A549 (cell line): ENCODE data around the gene NEDD4L. TPM values are rescaled to one million over a fixed set of nuclear protein-coding genes. Genes with fewer than 3 reads are reported as not detected.
A peak's percentile ranks its signal among the peaks of the same experiment; 100 is the strongest.

Experiments
- ATAC-seq, 2 experiments: fragments of 200-7000 bp in 1 of 2; fragments of >200 bp in 1 of 2; cut with Nextera tagmentation in 1 of 2; cut with Tn5 transposase in 1 of 2; 3 replicates each; pipeline versions ENCODE4 v1.8.0 to v1.9.1; 2018 to 2020; ENCODE audit warnings: mild to moderate bottlenecking in 1 of 2, moderate library complexity in 1 of 2
- CTCF ChIA-PET: fragments of 300-600 bp; sonication (Branson Sonifier 250); formaldehyde crosslinking; extraction: SDS; loops from one replicate; lab custom pipeline; 2021; ENCODE audit warnings: antibody characterized with exemption, inconsistent platforms; lab: Yijun Ruan, JAX
- POLR2A ChIA-PET: fragments of 350-600 bp; formaldehyde crosslinking; extraction: SDS; loops from one replicate; lab custom pipeline; 2021; ENCODE audit warnings: antibody characterized with exemption, inconsistent platforms; lab: Yijun Ruan, JAX
- DNase-seq, 2 experiments: peaks; one replicate each; pipeline versions ENCODE4 v3.0.0 to v3.0.0-alpha.2; 2011 to 2016; ENCODE audit warnings: low read depth in 1 of 2, low spot score in 1 of 2
- FAIRE-seq: peaks from 2 replicates; lab custom pipeline; 2011; peaks lifted over from hg19 to GRCh38; lab: Jason Lieb, UNC
- H3K27ac ChIP-seq, 2 experiments: fragments of >200 bp; sonication (Bioruptor Twin); formaldehyde crosslinking; 3 replicates each; pipeline ENCODE4 v1.5.1; 2016 to 2017
- H3K4me1 ChIP-seq: fragments of >200 bp; sonication (Bioruptor Twin); formaldehyde crosslinking; 3 replicates; pipeline ENCODE4 v1.6.1; 2016
- H3K4me2 ChIP-seq: fragments of >200 bp; sonication (Bioruptor Twin); formaldehyde crosslinking; 3 replicates; pipeline ENCODE4 v1.6.1; 2016
- H3K4me3 ChIP-seq: fragments of >200 bp; sonication (Bioruptor Twin); formaldehyde crosslinking; 3 replicates; pipeline ENCODE4 v1.5.1; 2016
- H3K9me3 ChIP-seq: fragments of >200 bp; sonication (Bioruptor Twin); formaldehyde crosslinking; 3 replicates; pipeline ENCODE4 v1.6.1; 2016
- EHF ChIP-seq: fragments of 250-450 bp; sonication (Bioruptor Pico); IDR thresholded peaks from 2 replicates; pipeline ENCODE4 v1.5.0; 2020; ENCODE audit warnings: mild to moderate bottlenecking
- ESRRA ChIP-seq: fragments of 150-350 bp; IDR thresholded peaks from 2 replicates; pipeline ENCODE4 v1.6.1; 2014; ENCODE audit warnings: mild to moderate bottlenecking, low read length, borderline replicate concordance
- FOSL2 ChIP-seq, 2 experiments: fragments of 450-650 bp in 1 of 2; fragments of >200 bp in 1 of 2; sonication (Bioruptor Twin) in 1 of 2; formaldehyde crosslinking; IDR thresholded peaks; 2 replicates each; pipeline versions ENCODE4 v1.5.0 to v1.6.1; 2016 to 2020; ENCODE audit warnings: mild to moderate bottlenecking in 1 of 2, moderate library complexity in 1 of 2
- HDAC2 ChIP-seq: fragments of 200-600 bp; sonication (generic); IDR thresholded peaks from 2 replicates; pipeline ENCODE4 v1.6.1; 2016
- JUN ChIP-seq, 2 experiments: fragments of >200 bp; sonication (Bioruptor Twin); formaldehyde crosslinking; IDR thresholded peaks; 2 replicates in 1 of 2; 3 replicates in 1 of 2; pipeline ENCODE4 v1.6.1; 2016 to 2017
- KDM5A ChIP-seq: fragments of 200-600 bp; sonication (generic); IDR thresholded peaks from 2 replicates; pipeline ENCODE4 v1.6.1; 2016; ENCODE audit warnings: antibody characterized with exemption, mild to moderate bottlenecking
- MYC ChIP-seq: IDR thresholded peaks from 2 replicates; pipeline ENCODE4 v1.6.1; 2012; ENCODE audit warnings: mild to moderate bottlenecking, inconsistent platforms, low read length, improper control_type of control experiment, borderline replicate concordance
- POLR2AphosphoS2 ChIP-seq: conservative IDR thresholded peaks from 2 replicates; pipeline ENCODE4 v1.6.1; 2012; ENCODE audit warnings: low read length, improper control_type of control experiment, inconsistent platforms
- RNF2 ChIP-seq: fragments of 200-600 bp; sonication (generic); IDR thresholded peaks from 2 replicates; pipeline ENCODE4 v1.6.1; 2016; ENCODE audit warnings: low read depth, mild to moderate bottlenecking, antibody characterized with exemption, moderate library complexity, borderline replicate concordance
- SMC3 ChIP-seq: fragments of >200 bp; sonication (Bioruptor Twin); formaldehyde crosslinking; IDR thresholded peaks from 3 replicates; pipeline ENCODE4 v1.6.1; 2018; ENCODE audit warnings: inconsistent platforms
- SREBF2 ChIP-seq: fragments of 450-650 bp; IDR thresholded peaks from 2 replicates; pipeline ENCODE4 v1.6.1; 2014; ENCODE audit warnings: mild to moderate bottlenecking, moderate library complexity
- ZNF302 ChIP-seq: fragments of 250-450 bp; sonication (Bioruptor Pico); IDR thresholded peaks from 2 replicates; pipeline ENCODE4 v1.9.0; 2021; ENCODE audit warnings: inconsistent platforms, mild to moderate bottlenecking, moderate library complexity
- WGBS: methylation state at CpG from one replicate; pipeline ENCODE4 v1.1.6; 2017; ENCODE audit errors: missing lambda C conversion rate; 5-methylcytosine and 5-hydroxymethylcytosine counted together
- polyA plus RNA-seq, 4 experiments: library from polyadenylated mRNA; depleted of rRNA in 3 of 4; stranded (reverse); fragments of >200 nt; fragmentation: RNase III in 1 of 4; extraction: RNeasy Plus Mini Kit Qiagen cat#74134 plus additional on column Dnase treatment in 1 of 4; gene quantifications; 2 replicates in 3 of 4; 3 replicates in 1 of 4; pipeline ENCODE4 v1.2.3, GENCODE V29; 2011 to 2017
- TF ChIP-seq, protein P1 (sequence below): IDR thresholded peaks from 2 replicates; pipeline ENCODE4 v1.6.1; 2012; ENCODE audit warnings: low read depth, borderline replicate concordance
- TF ChIP-seq, protein P2 (sequence below): IDR thresholded peaks from 2 replicates; pipeline ENCODE4 v1.6.1; 2012
- TF ChIP-seq, protein P3 (sequence below): fragments of 250-450 bp; sonication (Bioruptor Pico); IDR thresholded peaks from 2 replicates; pipeline ENCODE4 v1.5.0; 2021; ENCODE audit warnings: mild to moderate bottlenecking, moderate library complexity, borderline replicate concordance
- TF ChIP-seq, protein P4 (sequence below): fragments of 250-450 bp; sonication (Bioruptor Pico); IDR thresholded peaks from 2 replicates; pipeline ENCODE4 v1.5.0; 2020; ENCODE audit warnings: low read depth, mild to moderate bottlenecking, moderate library complexity

NEDD4L gene
- polyA plus RNA-seq, 2 of the 4 experiments (the other 2 are of a cell fraction): 18.0 to 36.5 TPM

DNA sequence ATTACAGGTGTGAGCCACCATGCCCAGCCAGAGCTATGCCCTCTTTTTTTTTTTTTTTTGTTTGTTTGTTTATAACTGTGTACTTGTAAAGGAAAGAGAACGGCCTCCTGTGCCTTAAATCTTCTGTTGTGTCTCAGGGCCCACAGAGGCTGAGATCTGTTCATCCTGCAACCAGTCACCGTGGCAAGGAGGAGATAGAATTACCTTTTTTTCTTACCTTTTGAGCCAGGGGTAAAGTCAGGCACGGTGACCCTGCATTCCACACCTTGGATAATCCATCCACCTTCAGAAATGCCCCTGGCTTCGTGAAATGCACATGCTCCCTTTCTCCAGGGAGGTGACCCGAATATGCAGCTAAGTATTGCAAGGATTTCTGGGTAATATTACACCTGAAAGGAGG, 12.8 kb downstream of the NEDD4L start:
- peaks cover 32% of the 10 kb centered on the region for H3K4me1 ChIP-seq

DNA sequence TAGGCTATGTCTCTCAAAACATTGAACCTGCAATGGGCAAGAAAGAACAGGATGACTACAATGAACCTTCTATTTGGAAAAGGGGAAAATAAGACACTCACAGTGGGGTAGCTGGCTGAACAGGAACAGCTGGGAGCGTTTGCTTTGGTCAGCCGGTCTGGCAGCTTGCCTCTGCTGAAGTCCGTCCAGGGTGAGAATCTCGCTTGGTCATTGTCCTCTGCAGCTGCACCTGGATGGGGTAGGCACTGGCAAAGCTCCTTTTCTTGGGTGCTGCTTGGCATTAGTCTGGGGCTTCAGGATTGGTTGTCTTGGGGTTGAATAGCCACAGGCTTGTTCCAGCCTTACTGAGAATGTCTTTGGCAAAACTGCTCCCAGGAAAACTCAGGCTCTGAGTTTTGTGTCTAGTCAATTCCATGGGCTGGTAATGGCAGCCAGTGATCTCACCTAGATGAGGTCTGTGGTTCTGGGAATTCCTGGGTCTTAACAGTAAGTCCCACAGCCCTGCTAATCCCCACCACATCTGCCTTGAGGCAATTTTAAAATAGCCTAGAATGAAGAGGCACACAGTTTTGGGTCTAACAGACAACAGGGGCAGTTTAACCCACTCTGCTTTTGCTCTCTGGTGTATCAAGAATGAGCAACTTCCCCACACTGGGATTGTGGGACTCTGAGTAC, 13.4 kb downstream of the NEDD4L start:
- Histone ChIP-seq H3K4me2 (no peak overlapping the region), H3K4me1 (peaks cover 26% of the 10 kb centered on the region), H3K9me3 (no peaks in the 10 kb centered on the region), H3K27ac (0 out of 6 replicates have a peak overlapping the region, but pooled peaks of 1 of the 2 experiments have one; percentile 33), H3K4me3 (no peak overlapping the region)
- TF ChIP-seq HDAC2 (no peak), JUN (IDR thresholded peaks at IDR 0.05) (no peak), FOSL2 (IDR thresholded peaks at IDR 0.05) (no peak), FOSL2 (CRISPR knock-in tag; IDR thresholded peaks at IDR 0.05) (no peak), RNF2 (no peak), SMC3 (no peak), MYC (no peak)
- TF ChIP-seq, protein P1, sequence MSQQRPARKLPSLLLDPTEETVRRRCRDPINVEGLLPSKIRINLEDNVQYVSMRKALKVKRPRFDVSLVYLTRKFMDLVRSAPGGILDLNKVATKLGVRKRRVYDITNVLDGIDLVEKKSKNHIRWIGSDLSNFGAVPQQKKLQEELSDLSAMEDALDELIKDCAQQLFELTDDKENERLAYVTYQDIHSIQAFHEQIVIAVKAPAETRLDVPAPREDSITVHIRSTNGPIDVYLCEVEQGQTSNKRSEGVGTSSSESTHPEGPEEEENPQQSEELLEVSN: no peak
- TF ChIP-seq, protein P2, sequence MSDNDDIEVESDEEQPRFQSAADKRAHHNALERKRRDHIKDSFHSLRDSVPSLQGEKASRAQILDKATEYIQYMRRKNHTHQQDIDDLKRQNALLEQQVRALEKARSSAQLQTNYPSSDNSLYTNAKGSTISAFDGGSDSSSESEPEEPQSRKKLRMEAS: no peak
- no peak for FAIRE-seq
- no peak for DNase-seq
- ChIA-PET POLR2A (no interaction called here), CTCF (interaction anchor here (2.0 kb wide), 1 partner anchor 14 kb away, joined by 9 read pairs; the partner anchor contains the start of gene NEDD4L)
- no peak for ATAC-seq
- WGBS: 77% methylated on average over 4 of the region's 4 CpGs

More for the DNA sequence above, 12.8 kb downstream of the NEDD4L start:
- DNase-seq (no peak), ATAC-seq (no peak)
- H3K4me2 ChIP-seq: no peak overlapping the region
- WGBS: 90% methylated on average over 5 of the region's 5 CpGs
- CTCF ChIA-PET: interaction anchor here (2.0 kb wide), 1 partner anchor 13 kb away, joined by 9 read pairs; the partner anchor contains the start of gene NEDD4L
- TF ChIP-seq SREBF2: no peak
- TF ChIP-seq, all 56 proteins: peak for 0
- Histone ChIP-seq H3K27ac (no peak overlapping the region), H3K4me3 (no peak overlapping the region), H3K9me3 (no peaks in the 10 kb centered on the region)
- FAIRE-seq: no peak
- POLR2A ChIA-PET: no interaction called here

DNA sequence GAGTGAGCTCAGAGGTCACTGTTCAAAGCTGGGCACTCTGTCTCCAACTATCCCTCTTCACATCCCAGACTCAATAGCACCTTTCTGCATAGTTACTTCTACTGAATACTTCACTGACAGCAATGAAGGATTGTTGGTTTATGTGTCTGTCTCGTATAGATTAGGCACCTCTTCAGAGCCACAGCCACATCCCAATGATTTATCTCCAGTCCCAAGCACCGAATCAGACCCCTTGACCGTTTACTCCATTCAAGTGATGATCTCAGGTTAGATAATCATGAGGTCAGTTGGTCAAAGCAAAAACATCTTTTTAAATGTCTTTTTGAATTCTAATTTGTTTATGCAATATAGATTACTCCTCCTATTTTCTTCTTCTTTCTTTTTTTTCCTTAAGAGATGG, 14.7 kb downstream of the NEDD4L start:
- H3K4me2 ChIP-seq: no peak overlapping the region
- TF ChIP-seq EHF (no peak), KDM5A (no peak), ESRRA (no peak), ZNF302 (CRISPR knock-in tag) (no peak)
- TF ChIP-seq, protein P3, sequence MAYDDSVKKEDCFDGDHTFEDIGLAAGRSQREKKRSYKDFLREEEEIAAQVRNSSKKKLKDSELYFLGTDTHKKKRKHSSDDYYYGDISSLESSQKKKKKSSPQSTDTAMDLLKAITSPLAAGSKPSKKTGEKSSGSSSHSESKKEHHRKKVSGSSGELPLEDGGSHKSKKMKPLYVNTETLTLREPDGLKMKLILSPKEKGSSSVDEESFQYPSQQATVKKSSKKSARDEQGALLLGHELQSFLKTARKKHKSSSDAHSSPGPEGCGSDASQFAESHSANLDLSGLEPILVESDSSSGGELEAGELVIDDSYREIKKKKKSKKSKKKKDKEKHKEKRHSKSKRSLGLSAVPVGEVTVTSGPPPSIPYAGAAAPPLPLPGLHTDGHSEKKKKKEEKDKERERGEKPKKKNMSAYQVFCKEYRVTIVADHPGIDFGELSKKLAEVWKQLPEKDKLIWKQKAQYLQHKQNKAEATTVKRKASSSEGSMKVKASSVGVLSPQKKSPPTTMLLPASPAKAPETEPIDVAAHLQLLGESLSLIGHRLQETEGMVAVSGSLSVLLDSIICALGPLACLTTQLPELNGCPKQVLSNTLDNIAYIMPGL (CRISPR knock-in tag): no peak
- ATAC-seq (no peak), FAIRE-seq (no peak), DNase-seq (no peak)
- peaks cover 24% of the 10 kb centered on the region for H3K4me1 ChIP-seq
- no peak overlapping the region for H3K27ac ChIP-seq
- ChIA-PET POLR2A (no interaction called here), CTCF (interaction anchor here (1.0 kb wide), 1 partner anchor 63 kb away, joined by 3 read pairs; no protein-coding TSS in a partner anchor)
- WGBS: 35% methylated on average over 3 of the region's 3 CpGs
- no peak overlapping the region for H3K4me3 ChIP-seq
- H3K9me3 ChIP-seq: no peaks in the 10 kb centered on the region

DNA sequence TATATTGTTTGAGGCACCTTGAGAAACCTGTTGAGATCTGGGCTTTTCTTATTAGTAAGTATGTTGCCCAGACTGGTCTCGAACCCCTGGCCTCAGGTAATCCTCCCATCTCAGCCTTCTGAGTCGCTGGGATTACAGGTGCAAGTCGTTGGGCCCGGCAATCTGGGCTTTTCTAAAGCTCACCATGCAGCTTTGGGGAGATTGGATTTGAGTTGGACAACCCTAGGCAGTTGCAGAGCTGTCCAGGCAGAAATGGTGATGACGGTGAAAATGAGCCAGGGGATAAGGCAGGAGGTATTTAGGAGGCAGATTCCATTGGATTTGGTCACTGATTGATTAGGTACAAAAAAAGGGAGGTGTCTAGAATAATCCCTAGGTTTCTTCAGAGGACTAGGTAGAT, 16.2 kb downstream of the NEDD4L start:
- ChIA-PET POLR2A (no interaction called here), CTCF (interaction anchor here (0.7 kb wide), 1 partner anchor 18 kb away, joined by 4 read pairs; no protein-coding TSS in a partner anchor)
- no peak overlapping the region for H3K4me3 ChIP-seq
- FAIRE-seq (no peak), ATAC-seq (no peak), DNase-seq (no peak)
- TF ChIP-seq POLR2AphosphoS2 (no peak), ESRRA (no peak)
- TF ChIP-seq, protein P4, sequence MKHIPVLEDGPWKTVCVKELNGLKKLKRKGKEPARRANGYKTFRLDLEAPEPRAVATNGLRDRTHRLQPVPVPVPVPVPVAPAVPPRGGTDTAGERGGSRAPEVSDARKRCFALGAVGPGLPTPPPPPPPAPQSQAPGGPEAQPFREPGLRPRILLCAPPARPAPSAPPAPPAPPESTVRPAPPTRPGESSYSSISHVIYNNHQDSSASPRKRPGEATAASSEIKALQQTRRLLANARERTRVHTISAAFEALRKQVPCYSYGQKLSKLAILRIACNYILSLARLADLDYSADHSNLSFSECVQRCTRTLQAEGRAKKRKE (CRISPR knock-in tag): no peak
- H3K4me2 ChIP-seq: no peak overlapping the region
- WGBS: 58% methylated on average over 4 of the region's 5 CpGs
- H3K27ac ChIP-seq: no peak overlapping the region
- H3K9me3 ChIP-seq: no peaks in the 10 kb centered on the region
- H3K4me1 ChIP-seq: 0 out of 3 replicates have a peak, but pooled peaks cover 10% of the 10 kb centered on the region
